ENCODE results near the gene HIPK3.

DNA sequence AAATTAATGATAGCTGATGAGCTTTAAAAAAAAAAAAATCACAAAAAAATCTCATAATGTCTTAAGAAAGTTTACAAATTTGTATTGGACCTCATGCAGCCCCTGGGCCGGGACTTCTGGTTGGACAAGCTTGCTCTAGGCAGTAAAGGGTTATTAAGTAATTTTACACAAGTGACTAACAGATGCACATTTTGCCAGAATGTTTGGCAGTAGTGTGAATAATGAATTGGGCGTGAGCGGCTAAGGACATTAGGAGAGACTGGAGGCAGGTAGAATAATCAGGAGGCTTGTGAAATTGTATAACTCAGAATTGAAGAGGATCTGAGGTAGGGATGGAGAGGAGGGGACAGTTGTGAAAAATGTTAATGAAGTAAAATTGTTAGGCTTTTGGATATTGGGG lies 77.4 kb downstream of the HIPK3 start:
- TF ChIP-seq CTCF (IDR thresholded peaks at IDR 0.05; ENCODE audit: poor library complexity, severe bottlenecking) (no peak), POLR2AphosphoS5 (IDR thresholded peaks at IDR 0.05) (no peak), MXI1 (conservative IDR thresholded peaks at IDR 0.05; ENCODE audit: poor library complexity, severe bottlenecking) (no peak), EP300 (conservative IDR thresholded peaks at IDR 0.05; ENCODE audit: poor library complexity, severe bottlenecking) (no peak), RAD21 (conservative IDR thresholded peaks at IDR 0.05) (no peak)

All from neural cell (in vitro differentiated cells).